Measurements from ENCODE around the gene RTP2. TPM values are rescaled to one million over a fixed set of nuclear protein-coding genes. Genes with fewer than 3 reads are reported as not detected.

The RTP2 gene
- total and polyA plus RNA-seq, 9 of the 15 experiments (the other 6 are each of a cell fraction or from before 2014, with no cell fraction given): not detected

DNA sequence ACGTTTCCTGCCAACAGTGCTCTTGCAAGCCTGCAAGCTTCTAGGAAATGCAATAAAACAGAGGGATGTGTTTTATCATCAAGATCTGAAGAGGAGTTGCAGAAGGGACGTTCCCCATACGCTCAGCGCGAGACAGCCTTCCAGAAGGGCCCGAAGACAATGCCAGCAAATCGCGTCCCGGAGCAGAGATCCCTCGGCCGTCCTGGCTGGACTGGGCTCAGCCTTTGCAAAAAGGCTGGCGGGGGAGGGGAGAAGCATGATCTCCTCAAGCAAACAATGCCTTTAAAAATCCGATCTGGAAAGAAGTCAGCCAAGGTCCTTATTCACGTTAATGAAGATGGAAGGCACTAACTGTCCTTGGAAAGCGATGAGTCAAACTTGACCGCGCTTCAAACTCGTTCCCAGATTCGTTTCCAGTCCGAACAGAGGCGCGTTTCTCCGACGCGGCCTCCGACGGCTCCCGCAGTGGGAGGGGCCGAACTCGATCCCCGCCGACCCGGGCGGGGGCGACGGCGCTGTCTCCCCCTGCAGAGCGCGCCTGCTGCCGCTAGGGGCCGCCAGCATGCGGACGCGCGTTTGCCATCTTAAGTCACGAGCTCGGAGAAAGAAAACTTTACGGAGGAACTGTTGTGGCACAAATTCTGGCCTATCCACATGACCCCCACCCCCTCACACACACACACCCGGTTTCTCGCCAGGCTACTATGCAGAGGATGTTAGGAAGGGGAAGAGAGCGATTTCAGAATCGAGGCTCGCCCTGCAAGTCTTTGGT lies 37.4 kb upstream of the RTP2 start (continued):
- TF ChIP-seq ZBTB7A (IDR thresholded peaks at IDR 0.05; ENCODE audit: borderline replicate concordance, control insufficient read depth, low read depth, low read length): peak; percentile 90
- no peak for TF ChIP-seq POLR3A (IDR thresholded peaks at IDR 0.05; ENCODE audit: borderline replicate concordance, extremely low read depth, insufficient read depth, insufficient read length)
- TF ChIP-seq TSC22D4 (tag; IDR thresholded peaks at IDR 0.05): no peak
- peak; percentile 63 for TF ChIP-seq RBFOX2 (IDR thresholded peaks at IDR 0.05; ENCODE audit: low read depth, low read length)
- peak; percentile 33 to 48; a peak in 3 of 4 replicates for TF ChIP-seq RAD21 (CRISPR knock-in tag; conservative IDR thresholded peaks at IDR 0.05 in 1 of 2, IDR thresholded peaks at IDR 0.05 in 1 of 2)
- 0 out of 2 replicates have a peak, but pooled peaks have one; percentile 9 for TF ChIP-seq PHTF2 (CRISPR knock-in tag; IDR thresholded peaks at IDR 0.05)
- TF ChIP-seq PRDM10 (IDR thresholded peaks at IDR 0.05; ENCODE audit: partially characterized antibody): peak; percentile 70
- no peak for TF ChIP-seq SETDB1 (IDR thresholded peaks at IDR 0.05; ENCODE audit: low read length)
- TF ChIP-seq GTF2A2 (tag; IDR thresholded peaks at IDR 0.05): no peak
- TF ChIP-seq CTBP1 (IDR thresholded peaks at IDR 0.05; ENCODE audit: borderline replicate concordance): peak; percentile 55; the same call in 1 of the 2 replicates
- peak in 2 of 3 experiments; percentile 80 to 89 for TF ChIP-seq YY1 (IDR thresholded peaks at IDR 0.05; ENCODE audit: borderline replicate concordance in 1 of 3, control insufficient read depth in 1 of 3, extremely low read depth in 1 of 3, insufficient read depth in 3 of 3, insufficient read length in 1 of 3, insufficient replicate concordance in 2 of 3, low read depth in 1 of 3, low read length in 2 of 3)
- TF ChIP-seq MEF2D (tag; conservative IDR thresholded peaks at IDR 0.05; ENCODE audit: low read depth): no peak
- peak in 1 of 2 experiments; percentile 39; a peak in 1 of 4 replicates for TF ChIP-seq KDM4B (IDR thresholded peaks at IDR 0.05; ENCODE audit: borderline replicate concordance in 2 of 2, low read depth in 1 of 2)
- TF ChIP-seq RBM25 (IDR thresholded peaks at IDR 0.05; ENCODE audit: low read depth, low read length, severe bottlenecking): no peak
- TF ChIP-seq JUND (IDR thresholded peaks at IDR 0.05; ENCODE audit: borderline replicate concordance, low read depth, low read length): peak; percentile 25; the same call in 1 of the 2 replicates
- TF ChIP-seq JUND (tag; IDR thresholded peaks at IDR 0.05; ENCODE audit: borderline replicate concordance, low read depth, low read length): no peak
- peak; percentile 40 for TF ChIP-seq NUFIP1 (IDR thresholded peaks at IDR 0.05; ENCODE audit: partially characterized antibody)
- TF ChIP-seq, protein P1, sequence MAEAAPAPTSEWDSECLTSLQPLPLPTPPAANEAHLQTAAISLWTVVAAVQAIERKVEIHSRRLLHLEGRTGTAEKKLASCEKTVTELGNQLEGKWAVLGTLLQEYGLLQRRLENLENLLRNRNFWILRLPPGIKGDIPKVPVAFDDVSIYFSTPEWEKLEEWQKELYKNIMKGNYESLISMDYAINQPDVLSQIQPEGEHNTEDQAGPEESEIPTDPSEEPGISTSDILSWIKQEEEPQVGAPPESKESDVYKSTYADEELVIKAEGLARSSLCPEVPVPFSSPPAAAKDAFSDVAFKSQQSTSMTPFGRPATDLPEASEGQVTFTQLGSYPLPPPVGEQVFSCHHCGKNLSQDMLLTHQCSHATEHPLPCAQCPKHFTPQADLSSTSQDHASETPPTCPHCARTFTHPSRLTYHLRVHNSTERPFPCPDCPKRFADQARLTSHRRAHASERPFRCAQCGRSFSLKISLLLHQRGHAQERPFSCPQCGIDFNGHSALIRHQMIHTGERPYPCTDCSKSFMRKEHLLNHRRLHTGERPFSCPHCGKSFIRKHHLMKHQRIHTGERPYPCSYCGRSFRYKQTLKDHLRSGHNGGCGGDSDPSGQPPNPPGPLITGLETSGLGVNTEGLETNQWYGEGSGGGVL (CRISPR knock-in tag; IDR thresholded peaks at IDR 0.05): no peak
- no peak for TF ChIP-seq NR2C2 (CRISPR knock-in tag; IDR thresholded peaks at IDR 0.05)
- peak; percentile 50; the same call in 1 of the 2 replicates for TF ChIP-seq NR2C2 (tag; IDR thresholded peaks at IDR 0.05)

Measured in K562 (cell line).